ENCODE data around the gene KAT7.

The KAT7 gene

GRCh38 chr17:49851387-49852291 lies 63.2 kb downstream of the KAT7 start:
- no peak overlapping the region for H3K27ac ChIP-seq (ENCODE audit: low read length)
- no peaks in the 10 kb centered on the region for H3K9me3 ChIP-seq (ENCODE audit: insufficient read depth, low read length, severe bottlenecking)
- peak; percentile 72 for DNase-seq
- H3K79me2 ChIP-seq (ENCODE audit: insufficient read depth, low read length): no peaks in the 10 kb centered on the region
- TF ChIP-seq EZH2 (IDR thresholded peaks at IDR 0.05; ENCODE audit: borderline replicate concordance, low read depth, low read length, severe bottlenecking) (peak; percentile 58), CTCF (IDR thresholded peaks at IDR 0.05; ENCODE audit: borderline replicate concordance, extremely low read depth, low read length, poor library complexity, severe bottlenecking) (peak; percentile 60)
- H3K27me3 ChIP-seq (ENCODE audit: insufficient read depth, low read length, poor library complexity): peaks cover 44% of the 10 kb centered on the region
- H3K9ac ChIP-seq (ENCODE audit: low read depth, low read length): peak overlapping the region; percentile 40; the same call in 1 of the 2 replicates
- H3K4me1 ChIP-seq (ENCODE audit: insufficient read depth, low read length): peaks cover 19% of the 10 kb centered on the region
- H3K4me2 ChIP-seq (ENCODE audit: insufficient read depth, low read length): peak overlapping the region; percentile 71
- H3K4me3 ChIP-seq (ENCODE audit: low read depth in 1 of 2, low read length in 2 of 2): peak overlapping the region in 1 of 2 experiments; percentile 49; a peak in 2 of 4 replicates
- H2AFZ ChIP-seq (ENCODE audit: low read depth, low read length): peak overlapping the region; percentile 38; the same call in 1 of the 2 replicates
- no peaks in the 10 kb centered on the region for H3K36me3 ChIP-seq (ENCODE audit: insufficient read depth, low read length)
- ATAC-seq (ENCODE audit: insufficient read depth, low read depth): peak; percentile 80
- H4K20me1 ChIP-seq (ENCODE audit: insufficient read depth, low read length): peaks cover 19% of the 10 kb centered on the region

GRCh38 chr17:49853470-49854015 lies 65.1 kb downstream of the KAT7 start:
- no peak overlapping the region for H3K9ac ChIP-seq (ENCODE audit: low read depth, low read length)
- no peaks in the 10 kb centered on the region for H3K79me2 ChIP-seq (ENCODE audit: insufficient read depth, low read length)
- H3K9me3 ChIP-seq (ENCODE audit: insufficient read depth, low read length, severe bottlenecking): no peaks in the 10 kb centered on the region
- DNase-seq (no peak), ATAC-seq (ENCODE audit: insufficient read depth, low read depth) (no peak)
- H3K4me2 ChIP-seq (ENCODE audit: insufficient read depth, low read length): no peak overlapping the region
- TF ChIP-seq CTCF (IDR thresholded peaks at IDR 0.05; ENCODE audit: borderline replicate concordance, extremely low read depth, low read length, poor library complexity, severe bottlenecking): no peak
- no peak for TF ChIP-seq EZH2 (IDR thresholded peaks at IDR 0.05; ENCODE audit: borderline replicate concordance, low read depth, low read length, severe bottlenecking)
- H3K27ac ChIP-seq (ENCODE audit: low read length): no peak overlapping the region
- H3K4me3 ChIP-seq (ENCODE audit: low read depth in 1 of 2, low read length in 2 of 2): no peak overlapping the region
- peaks cover 44% of the 10 kb centered on the region for H3K27me3 ChIP-seq (ENCODE audit: insufficient read depth, low read length, poor library complexity)
- H3K4me1 ChIP-seq (ENCODE audit: insufficient read depth, low read length): peaks cover 19% of the 10 kb centered on the region
- H4K20me1 ChIP-seq (ENCODE audit: insufficient read depth, low read length): peaks cover 19% of the 10 kb centered on the region
- no peaks in the 10 kb centered on the region for H3K36me3 ChIP-seq (ENCODE audit: insufficient read depth, low read length)
- H2AFZ ChIP-seq (ENCODE audit: low read depth, low read length): no peak overlapping the region

- H4K20me1 ChIP-seq (ENCODE audit: insufficient read depth, low read length): peaks cover 19% of the 10 kb centered on the region
- H3K9ac ChIP-seq (ENCODE audit: low read depth, low read length): no peak overlapping the region
- no peaks in the 10 kb centered on the region for H3K36me3 ChIP-seq (ENCODE audit: insufficient read depth, low read length)
- H3K79me2 ChIP-seq (ENCODE audit: insufficient read depth, low read length): no peaks in the 10 kb centered on the region
- no peak overlapping the region for H3K27ac ChIP-seq (ENCODE audit: low read length)
- H3K4me3 ChIP-seq (ENCODE audit: low read depth in 1 of 2, low read length in 2 of 2): no peak overlapping the region
- peaks cover 48% of the 10 kb centered on the region for H3K27me3 ChIP-seq (ENCODE audit: insufficient read depth, low read length, poor library complexity)
- no peaks in the 10 kb centered on the region for H3K9me3 ChIP-seq (ENCODE audit: insufficient read depth, low read length, severe bottlenecking)
- ATAC-seq (ENCODE audit: insufficient read depth, low read depth) (no peak), DNase-seq (no peak)
- TF ChIP-seq CTCF (IDR thresholded peaks at IDR 0.05; ENCODE audit: borderline replicate concordance, extremely low read depth, low read length, poor library complexity, severe bottlenecking): no peak
- TF ChIP-seq EZH2 (IDR thresholded peaks at IDR 0.05; ENCODE audit: borderline replicate concordance, low read depth, low read length, severe bottlenecking): no peak
- no peak overlapping the region for H3K4me2 ChIP-seq (ENCODE audit: insufficient read depth, low read length)
- H2AFZ ChIP-seq (ENCODE audit: low read depth, low read length): no peak overlapping the region
- H3K4me1 ChIP-seq (ENCODE audit: insufficient read depth, low read length): peaks cover 19% of the 10 kb centered on the region
Measured at GRCh38 chr17:49854126-49854525, 65.6 kb downstream of the KAT7 start.

Measured in DND-41 (cell line).